LHCN-M2 (cell line): ENCODE data around the gene SPPL2C. TPM values are rescaled to one million over a fixed set of nuclear protein-coding genes. Genes with fewer than 3 reads are reported as not detected.
"Not testable (repeated sequence)": the region's sequence is repeated elsewhere in the genome, so short reads cannot be mapped to it uniquely, and the experiment has no call there.

Experiments used
- DNase-seq: peaks from one replicate; pipeline ENCODE4 v3.0.0-alpha.2; 2012; ENCODE audit warnings: low read depth
- total RNA-seq: library from RNA; depleted of rRNA; stranded (reverse); fragments of >200 nt; gene quantifications from 2 replicates; pipeline ENCODE4 v1.2.3, GENCODE V29; 2014

SPPL2C gene
- total RNA-seq, 1 experiment from 2014 or later, result not detected

- DNase-seq, result no peak
Observed at GRCh38 chr17:45849536-45849990, 4.9 kb downstream of the SPPL2C start.

- no peak for DNase-seq
Observed at GRCh38 chr17:45850011-45850410, 5.3 kb downstream of the SPPL2C start.

GRCh38 chr17:45850468-45850867 lies 5.8 kb downstream of the SPPL2C start:
- no peak for DNase-seq

GRCh38 chr17:45851022-45851421 lies 6.3 kb downstream of the SPPL2C start:
- no peak for DNase-seq

- no peak for DNase-seq
Observed at GRCh38 chr17:45851464-45851863, 6.8 kb downstream of the SPPL2C start.

GRCh38 chr17:45851873-45852272 lies 7.2 kb downstream of the SPPL2C start:
- DNase-seq, result no peak

- DNase-seq, result peak; percentile 40
Observed at GRCh38 chr17:45852535-45853297, 8.0 kb downstream of the SPPL2C start.

- no peak for DNase-seq
Observed at GRCh38 chr17:45854209-45854608, 9.5 kb downstream of the SPPL2C start.

- no peak for DNase-seq
Observed at GRCh38 chr17:45855691-45856336, 11.1 kb downstream of the SPPL2C start.

GRCh38 chr17:45857977-45858708 lies 13.5 kb downstream of the SPPL2C start:
- DNase-seq, result peak; percentile 5

- DNase-seq, result no peak
Observed at GRCh38 chr17:45861165-45861564, 16.5 kb downstream of the SPPL2C start.

- DNase-seq, result not testable (repeated sequence)
Observed at GRCh38 chr17:45862127-45862526, 17.4 kb downstream of the SPPL2C start.

- DNase-seq, result no peak
Observed at GRCh38 chr17:45863857-45864654, 19.4 kb downstream of the SPPL2C start.

GRCh38 chr17:45867171-45867570 lies 22.5 kb downstream of the SPPL2C start:
- DNase-seq, result no peak

- no peak for DNase-seq
Observed at GRCh38 chr17:45867702-45868101, 23.0 kb downstream of the SPPL2C start.

GRCh38 chr17:45868276-45868675 lies 23.6 kb downstream of the SPPL2C start:
- DNase-seq, result peak; percentile 3

GRCh38 chr17:45869676-45870341 lies 25.1 kb downstream of the SPPL2C start:
- DNase-seq, result no peak

- DNase-seq, result no peak
Observed at GRCh38 chr17:45870342-45870974, 25.8 kb downstream of the SPPL2C start.

- no peak for DNase-seq
Observed at GRCh38 chr17:45871718-45872117, 27.0 kb downstream of the SPPL2C start.

GRCh38 chr17:45873728-45874127 lies 29.0 kb downstream of the SPPL2C start:
- no peak for DNase-seq
